HCT116 (cell line): ENCODE measurements around the gene ARHGAP42. TPM values are rescaled to one million over a fixed set of nuclear protein-coding genes. Genes with fewer than 3 reads are reported as not detected.
A peak's percentile ranks its signal among the peaks of the same experiment; 100 is the strongest.

Experiments used
- ATAC-seq: fragments of 200-7000 bp; cut with Tn5 transposase; 2 replicates; pipeline ENCODE4 v1.9.1; 2020; ENCODE audit warnings: mild to moderate bottlenecking, moderate library complexity
- BruUV-seq: library from RNA; stranded (reverse); fragments of 400-500 nt; replicated peaks from 2 replicates; lab custom pipeline; 2021; lab: Mats Ljungman, UMichigan
- CTCF ChIA-PET: fragments of 300-600 bp; sonication (Branson Sonifier 250); formaldehyde crosslinking; loops from one replicate; lab custom pipeline; 2021; ENCODE audit warnings: antibody characterized with exemption; lab: Charles Lee
- POLR2A ChIA-PET: fragments of 300-600, 350-600 bp; sonication (Branson Sonifier 250); formaldehyde crosslinking; loops from one replicate; lab custom pipeline; 2021; ENCODE audit warnings: antibody characterized with exemption; lab: Charles Lee
- RAD21 ChIA-PET, 2 experiments: fragments of 300-600 bp; sonication (Branson Sonifier 250); formaldehyde crosslinking; loops; one replicate each; lab custom pipeline; 2023; ENCODE audit warnings: low total read pairs in 2 of 2; ENCODE audit not compliant: uncharacterized antibody in 2 of 2, unreplicated experiment in 2 of 2, low non-redundant PET in 1 of 2; lab: Charles Lee
- DNase-seq: peaks from one replicate; pipeline ENCODE4 v3.0.0-alpha.2; 2010; ENCODE audit warnings: low read depth, low spot score
- H2AFZ ChIP-seq: fragments of 200-600 bp; shearing (Covaris generic), sonication (generic); 2 replicates; pipeline ENCODE4 v1.6.1; 2017; ENCODE audit warnings: low read depth, mixed run types, mixed read lengths, antibody characterized with exemption, low read length; ENCODE audit not compliant: poor library complexity, severe bottlenecking
- H3K27ac ChIP-seq: 2 replicates; pipeline ENCODE4 v1.5.1; 2012; ENCODE audit warnings: low read depth, low read length
- H3K27me3 ChIP-seq: fragments of 200-600 bp; sonication (generic); 2 replicates; pipeline ENCODE4 v1.6.1; 2016; ENCODE audit warnings: mixed run types, low read length, mixed read lengths; ENCODE audit not compliant: insufficient read depth
- H3K36me3 ChIP-seq, 2 experiments: fragments of 200-500 bp in 1 of 2; fragments of 200-600 bp in 1 of 2; sonication (Bioruptor generic) in 1 of 2; sonication (generic) in 1 of 2; 2 replicates each; pipeline versions ENCODE4 v1.5.1 to v1.6.1; 2014 to 2016; ENCODE audit warnings: low read length in 2 of 2, inconsistent platforms in 1 of 2, mixed read lengths in 1 of 2, mixed run types in 1 of 2; ENCODE audit not compliant: insufficient read depth in 2 of 2, control insufficient read depth in 1 of 2
- H3K4me1 ChIP-seq, 2 experiments: fragments of 200-600 bp in 1 of 2; sonication (generic) in 1 of 2; 2 replicates each; pipeline versions ENCODE4 v1.5.1 to v1.6.1; 2012 to 2017; ENCODE audit warnings: low read length in 2 of 2, inconsistent platforms in 1 of 2, mild to moderate bottlenecking in 1 of 2, mixed read lengths in 1 of 2, mixed run types in 1 of 2, moderate library complexity in 1 of 2; ENCODE audit not compliant: insufficient read depth in 2 of 2, control insufficient read depth in 1 of 2
- H3K4me2 ChIP-seq: fragments of 200-600 bp; sonication (generic); 2 replicates; pipeline ENCODE4 v1.6.1; 2017; ENCODE audit warnings: mixed run types, low read length, mixed read lengths
- H3K4me3 ChIP-seq, 2 experiments: fragments of 200-600 bp in 1 of 2; sonication (generic) in 1 of 2; replicated peaks in 1 of 2; 2 replicates each; pipeline ENCODE4 v1.5.1; 2011 to 2016; ENCODE audit warnings: low read length in 2 of 2, control low read depth in 1 of 2, low read depth in 1 of 2, mild to moderate bottlenecking in 1 of 2, mixed read lengths in 1 of 2, mixed run types in 1 of 2
- H3K79me2 ChIP-seq: fragments of 200-600 bp; sonication (generic); 2 replicates; pipeline ENCODE4 v1.6.1; 2017; ENCODE audit warnings: mild to moderate bottlenecking, mixed run types, low read length, moderate library complexity, mixed read lengths; ENCODE audit not compliant: insufficient read depth
- H3K9ac ChIP-seq: fragments of 200-600 bp; sonication (generic); 2 replicates; pipeline ENCODE4 v1.6.1; 2016; ENCODE audit warnings: low read length, mixed read lengths
- H3K9me2 ChIP-seq: fragments of 200-600 bp; sonication (generic), shearing (Covaris generic); 2 replicates; pipeline ENCODE4 v1.6.1; 2017; ENCODE audit warnings: mixed run types, mild to moderate bottlenecking, moderate library complexity; ENCODE audit not compliant: insufficient read depth
- H3K9me3 ChIP-seq, 2 experiments: fragments of 200-500 bp in 1 of 2; fragments of 200-600 bp in 1 of 2; sonication (Bioruptor generic) in 1 of 2; sonication (generic) in 1 of 2; 2 replicates each; pipeline ENCODE4 v1.6.1; 2014 to 2017; ENCODE audit warnings: low read length in 2 of 2, mixed read lengths in 2 of 2, inconsistent platforms in 1 of 2, low read depth in 1 of 2, mild to moderate bottlenecking in 1 of 2, mixed run types in 1 of 2, moderate library complexity in 1 of 2; ENCODE audit not compliant: control insufficient read depth in 1 of 2, insufficient read depth in 1 of 2
- H4K20me1 ChIP-seq: fragments of 200-600 bp; sonication (generic), shearing (Covaris generic); 2 replicates; pipeline ENCODE4 v1.6.1; 2017; ENCODE audit warnings: mixed run types, mild to moderate bottlenecking, moderate library complexity; ENCODE audit not compliant: insufficient read depth
- CEBPB ChIP-seq: IDR thresholded peaks from 2 replicates; pipeline ENCODE4 v1.6.1; 2012; ENCODE audit warnings: low read depth
- EGR1 ChIP-seq: IDR thresholded peaks from 2 replicates; pipeline ENCODE4 v1.6.1; 2012; ENCODE audit warnings: low read depth
- ELF1 ChIP-seq: IDR thresholded peaks from 2 replicates; pipeline ENCODE4 v1.6.1; 2012; ENCODE audit warnings: low read depth, borderline replicate concordance
- POLR2AphosphoS5 ChIP-seq: IDR thresholded peaks from 2 replicates; pipeline ENCODE4 v1.6.1; 2011; ENCODE audit warnings: mild to moderate bottlenecking, low read depth, low read length, moderate library complexity
- SRF ChIP-seq: IDR thresholded peaks from 2 replicates; pipeline ENCODE4 v1.6.1; 2012; ENCODE audit warnings: low read depth
- ZNF274 ChIP-seq: fragments of 200-500 bp; sonication (Bioruptor generic); IDR thresholded peaks from 2 replicates; pipeline ENCODE4 v1.6.1; 2014; ENCODE audit warnings: mild to moderate bottlenecking, low read depth, low read length, inconsistent platforms
- intact Hi-C: fragments of 100-400 bp; cut with micrococcal nuclease; formaldehyde crosslinking; loops from 2 replicates; pipeline ENCODE4 v1.10.0; 2022
- total RNA-seq: library from RNA; stranded (reverse); gene quantifications from one replicate; pipeline ENCODE4 v1.2.1, GENCODE V29; 2021; ENCODE audit not compliant: unreplicated experiment
- TF ChIP-seq, protein P1 (sequence below): IDR thresholded peaks from 2 replicates; pipeline ENCODE4 v1.6.1; 2012

ARHGAP42 gene
- total RNA-seq, 1 experiment from 2014 or later: 12.3 TPM

DNA sequence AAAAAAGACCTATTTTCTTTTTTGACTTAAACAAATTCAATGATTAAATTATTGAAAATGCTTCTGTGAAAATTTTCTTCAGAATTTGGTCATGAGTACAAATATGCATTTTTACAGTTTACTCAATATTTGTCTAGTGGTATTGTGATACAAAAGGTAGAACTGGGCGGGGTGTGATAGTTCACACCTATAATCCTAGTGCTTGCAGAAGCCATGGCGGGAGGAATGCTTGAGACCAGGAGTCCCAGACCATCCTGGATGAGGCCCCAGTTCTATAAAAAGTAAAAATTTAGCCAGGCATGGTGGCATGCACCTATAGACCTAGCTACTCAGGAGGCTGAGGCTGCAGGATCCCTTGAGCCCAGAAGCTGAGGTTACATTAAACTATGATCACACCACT is 90.6 kb downstream of the ARHGAP42 start:
- RAD21 ChIA-PET: no interaction called here
- TF ChIP-seq ELF1 (no peak), POLR2AphosphoS5 (no peak), CEBPB (no peak)
- TF ChIP-seq, protein P1, sequence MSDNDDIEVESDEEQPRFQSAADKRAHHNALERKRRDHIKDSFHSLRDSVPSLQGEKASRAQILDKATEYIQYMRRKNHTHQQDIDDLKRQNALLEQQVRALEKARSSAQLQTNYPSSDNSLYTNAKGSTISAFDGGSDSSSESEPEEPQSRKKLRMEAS: peak; percentile 69; the same call in 1 of the 2 replicates
- TF ChIP-seq, all 23 proteins: peak for 1
- no peaks in the 10 kb centered on the region for H3K36me3 ChIP-seq
- H3K79me2 ChIP-seq: peaks cover 3% of the 10 kb centered on the region; the same call in 1 of the 2 replicates
- no peaks in the 10 kb centered on the region for H3K27me3 ChIP-seq
- BruUV-seq: TSS peak; percentile 36
- H3K9me2 ChIP-seq: no peaks in the 10 kb centered on the region
- H3K27ac ChIP-seq: peak overlapping the region; percentile 88
- H3K4me3 ChIP-seq: peak overlapping the region in 1 of 2 experiments; percentile 46; a peak in 1 of 4 replicates
- H3K9ac ChIP-seq: peak overlapping the region; percentile 66
- ChIA-PET CTCF (no interaction called here), POLR2A (no interaction called here)
- H3K4me1 ChIP-seq: peaks cover 42 to 59% of the 10 kb centered on the region in 2 experiments
- no peak overlapping the region for H2AFZ ChIP-seq
- H3K4me2 ChIP-seq: peak overlapping the region; percentile 72
- H4K20me1 ChIP-seq: no peaks in the 10 kb centered on the region
- DNase-seq: no peak
- no peaks in the 10 kb centered on the region for H3K9me3 ChIP-seq
- ATAC-seq: no peak; the same call in 1 of the 2 replicates
- intact Hi-C loops: loop anchor here (1.0 kb wide), 1 partner anchor 27 kb away; no protein-coding TSS in a partner anchor

DNA sequence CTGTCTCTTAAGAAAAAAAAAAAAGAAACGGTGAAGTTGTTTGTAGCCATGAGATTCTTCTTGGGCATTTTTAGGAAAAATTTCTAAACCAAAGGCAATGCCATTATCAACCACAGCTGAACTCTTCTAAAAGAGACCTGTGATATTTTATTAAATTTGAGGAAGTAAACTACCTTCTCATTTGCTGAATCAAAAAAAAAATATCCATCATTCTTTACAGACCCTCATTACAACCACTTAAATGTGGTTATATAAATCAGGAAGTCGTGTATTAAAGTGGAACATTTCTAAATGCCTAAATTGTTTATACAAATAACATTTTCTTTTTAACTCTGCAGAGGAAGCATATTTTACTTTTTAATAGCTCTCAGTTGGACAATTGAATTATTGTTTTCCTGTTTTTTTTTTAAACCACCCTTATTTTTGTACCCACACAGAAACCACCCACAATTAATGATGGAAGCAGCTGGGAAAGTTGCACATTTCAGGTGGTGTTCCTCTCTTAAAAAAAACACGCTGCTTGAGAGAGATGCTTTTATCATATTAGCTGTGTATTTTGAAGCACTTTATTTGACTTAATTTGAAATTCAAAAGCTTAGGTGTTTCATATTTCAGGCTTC is 91.2 kb downstream of the ARHGAP42 start:
- TF ChIP-seq EGR1 (no peak), POLR2AphosphoS5 (no peak), ZNF274 (no peak), SRF (no peak)
- intact Hi-C loops: no loop called here

More for the DNA sequence above, 91.2 kb downstream of the ARHGAP42 start:
- Histone ChIP-seq H3K79me2 (peaks cover 3% of the 10 kb centered on the region; the same call in 1 of the 2 replicates), H3K27me3 (no peaks in the 10 kb centered on the region), H3K4me1 (peaks cover 42 to 58% of the 10 kb centered on the region in 2 experiments), H3K27ac (peak overlapping the region; percentile 88), H3K9me3 (no peaks in the 10 kb centered on the region), H3K4me2 (peak overlapping the region; percentile 72), H3K9me2 (no peaks in the 10 kb centered on the region), H3K9ac (peak overlapping the region; percentile 66), H3K4me3 (no peak overlapping the region), H4K20me1 (no peaks in the 10 kb centered on the region), H3K36me3 (no peaks in the 10 kb centered on the region), H2AFZ (no peak overlapping the region)
- ChIA-PET POLR2A (interaction anchor here (0.7 kb wide), 1 partner anchor 15 kb away, joined by 3 read pairs; no protein-coding TSS in a partner anchor), RAD21 (no interaction called here), CTCF (no interaction called here)
- no TSS peak for BruUV-seq
- no peak for DNase-seq
- ATAC-seq: no peak
